ENCODE measurements around the gene TIAM1.

GRCh38 chr21:31340514-31340913 lies 3.5 kb downstream of the TIAM1 start:
- TF ChIP-seq, protein P1, sequence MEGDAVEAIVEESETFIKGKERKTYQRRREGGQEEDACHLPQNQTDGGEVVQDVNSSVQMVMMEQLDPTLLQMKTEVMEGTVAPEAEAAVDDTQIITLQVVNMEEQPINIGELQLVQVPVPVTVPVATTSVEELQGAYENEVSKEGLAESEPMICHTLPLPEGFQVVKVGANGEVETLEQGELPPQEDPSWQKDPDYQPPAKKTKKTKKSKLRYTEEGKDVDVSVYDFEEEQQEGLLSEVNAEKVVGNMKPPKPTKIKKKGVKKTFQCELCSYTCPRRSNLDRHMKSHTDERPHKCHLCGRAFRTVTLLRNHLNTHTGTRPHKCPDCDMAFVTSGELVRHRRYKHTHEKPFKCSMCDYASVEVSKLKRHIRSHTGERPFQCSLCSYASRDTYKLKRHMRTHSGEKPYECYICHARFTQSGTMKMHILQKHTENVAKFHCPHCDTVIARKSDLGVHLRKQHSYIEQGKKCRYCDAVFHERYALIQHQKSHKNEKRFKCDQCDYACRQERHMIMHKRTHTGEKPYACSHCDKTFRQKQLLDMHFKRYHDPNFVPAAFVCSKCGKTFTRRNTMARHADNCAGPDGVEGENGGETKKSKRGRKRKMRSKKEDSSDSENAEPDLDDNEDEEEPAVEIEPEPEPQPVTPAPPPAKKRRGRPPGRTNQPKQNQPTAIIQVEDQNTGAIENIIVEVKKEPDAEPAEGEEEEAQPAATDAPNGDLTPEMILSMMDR (IDR thresholded peaks at IDR 0.05; ENCODE audit: low read depth, low read length, poor library complexity, severe bottlenecking) = no peak
- TF ChIP-seq EZH2phosphoT487 (IDR thresholded peaks at IDR 0.05; ENCODE audit: borderline replicate concordance, low read length) = no peak

Data from DOHH2 (cell line).